ENCODE measurements around the gene PCDHGC5.

DNA sequence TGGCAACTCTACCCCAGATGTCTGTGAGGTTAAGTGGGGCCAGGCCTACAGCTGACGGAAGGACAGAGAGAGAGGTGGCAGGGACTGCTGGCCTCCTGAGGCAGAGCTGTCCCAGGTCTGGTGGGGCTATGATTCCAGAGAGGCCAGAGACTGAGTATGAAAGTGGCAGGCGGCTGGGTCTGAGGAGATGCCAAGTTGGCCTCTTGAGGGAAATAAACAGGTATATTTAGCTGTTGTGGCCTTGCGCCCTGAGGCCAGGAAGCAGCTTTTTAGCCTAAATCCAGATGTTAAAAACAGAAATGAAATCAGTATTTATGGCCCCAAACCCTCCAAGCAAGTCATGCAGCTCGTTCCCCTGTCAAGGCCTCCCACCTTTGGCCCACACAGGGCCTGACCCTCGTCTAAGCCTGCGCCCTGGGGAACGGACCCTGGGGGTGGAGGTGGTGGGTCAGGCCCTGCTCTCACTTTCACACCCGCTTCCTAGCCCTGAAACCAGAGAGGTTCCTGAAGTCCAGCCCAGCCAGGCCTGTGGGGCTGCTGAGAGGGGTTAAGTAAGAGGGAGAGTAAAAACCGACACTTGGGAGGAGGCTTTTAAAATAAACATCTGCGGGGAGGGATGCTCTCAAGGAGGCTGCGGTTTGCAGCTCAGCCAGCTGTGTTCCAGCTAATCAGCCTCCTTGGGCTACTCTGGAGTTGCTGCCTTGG, 18.7 kb downstream of the PCDHGC5 start:
- TF ChIP-seq POLR2A (IDR thresholded peaks at IDR 0.05; ENCODE audit: low read depth, low read length) (peak; percentile 48; the same call in 1 of the 2 replicates), POLR2AphosphoS5 (IDR thresholded peaks at IDR 0.05; ENCODE audit: low read depth, low read length) (no peak), TAF1 (IDR thresholded peaks at IDR 0.05; ENCODE audit: borderline replicate concordance, low read depth, low read length) (no peak)
